GM12865 (cell line): ENCODE data around the gene ATP8A2.

Experiments used
- DNase-seq: peaks from one replicate; pipeline ENCODE4 v3.0.0; 2010; ENCODE audit warnings: low read depth
- H3K4me3 ChIP-seq: 2 replicates; pipeline ENCODE4 v1.5.1; 2011; ENCODE audit warnings: mild to moderate bottlenecking, low read depth, low read length, control low read depth
- CTCF ChIP-seq: IDR thresholded peaks from 2 replicates; pipeline ENCODE4 v1.5.1; 2011; ENCODE audit warnings: low read length, control low read depth, low read depth, inconsistent platforms; ENCODE audit not compliant: insufficient read depth; ENCODE audit errors: missing control alignments

The ATP8A2 gene

GRCh38 chr13:25932365-25932764 is 560.6 kb downstream of the ATP8A2 start:
- no peak for DNase-seq
- no peak overlapping the region for H3K4me3 ChIP-seq
- TF ChIP-seq CTCF, result no peak

- H3K4me3 ChIP-seq, result no peak overlapping the region
- no peak for DNase-seq
- no peak for TF ChIP-seq CTCF
Measured at GRCh38 chr13:25933520-25933919, 561.7 kb downstream of the ATP8A2 start.

- DNase-seq, result no peak
Measured at GRCh38 chr13:25934127-25934526, 562.4 kb downstream of the ATP8A2 start.

GRCh38 chr13:25939961-25940687 is 568.4 kb downstream of the ATP8A2 start:
- no peak for TF ChIP-seq CTCF
- no peak overlapping the region for H3K4me3 ChIP-seq
- no peak for DNase-seq

More at GRCh38 chr13:25934127-25934526, 562.4 kb downstream of the ATP8A2 start:
- H3K4me3 ChIP-seq, result no peak overlapping the region
- TF ChIP-seq CTCF, result no peak

- H3K4me3 ChIP-seq, result no peak overlapping the region
- no peak for TF ChIP-seq CTCF
- no peak for DNase-seq
Measured at GRCh38 chr13:25943081-25943480, 571.3 kb downstream of the ATP8A2 start.

DNA sequence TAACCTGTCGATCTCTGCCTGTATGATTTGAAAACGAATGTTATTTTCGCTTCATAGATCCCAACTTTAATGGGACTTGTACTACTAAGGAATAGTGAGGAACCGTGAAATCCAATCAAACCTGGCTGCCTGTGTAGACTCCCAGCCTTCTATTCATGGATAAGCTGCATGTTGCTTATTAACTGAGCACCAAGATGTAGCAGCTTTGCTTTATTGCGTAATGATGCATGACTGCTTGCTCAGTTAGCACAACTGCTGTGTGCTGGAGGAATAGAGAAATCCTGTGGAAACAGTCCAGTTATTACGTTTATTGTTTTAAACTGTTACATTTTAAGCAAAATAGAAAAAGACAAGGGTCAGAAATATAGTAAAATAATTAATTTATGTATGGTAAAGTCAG is 571.9 kb downstream of the ATP8A2 start:
- no peak for TF ChIP-seq CTCF
- no peak overlapping the region for H3K4me3 ChIP-seq
- no peak for DNase-seq

- no peak for DNase-seq
- TF ChIP-seq CTCF, result no peak
- no peak overlapping the region for H3K4me3 ChIP-seq
Measured at GRCh38 chr13:25945596-25945995, 573.8 kb downstream of the ATP8A2 start.
